ENCODE results near the gene TSPAN18.

The TSPAN18 gene

GRCh38 chr11:44777209-44778194 lies 50.7 kb downstream of the TSPAN18 start:
- DNase-seq (ENCODE audit: low spot score): no peak

GRCh38 chr11:44778195-44779100 lies 51.7 kb downstream of the TSPAN18 start:
- no peak for DNase-seq (ENCODE audit: low spot score)

- DNase-seq (ENCODE audit: low spot score): no peak
These were observed 53.2 kb downstream of the TSPAN18 start for GRCh38 chr11:44779736-44780520.

GRCh38 chr11:44780940-44781631 lies 54.3 kb downstream of the TSPAN18 start:
- no peak for DNase-seq (ENCODE audit: low spot score)

- DNase-seq (ENCODE audit: low spot score): no peak
These were observed 54.9 kb downstream of the TSPAN18 start for GRCh38 chr11:44781655-44782054.

GRCh38 chr11:44782478-44782877 lies 55.7 kb downstream of the TSPAN18 start:
- DNase-seq (ENCODE audit: low spot score): no peak

- DNase-seq (ENCODE audit: low spot score): no peak
These were observed 57.6 kb downstream of the TSPAN18 start for GRCh38 chr11:44784436-44784760.

GRCh38 chr11:44784851-44785250 lies 58.1 kb downstream of the TSPAN18 start:
- no peak for DNase-seq (ENCODE audit: low spot score)

GRCh38 chr11:44785856-44786607 lies 59.3 kb downstream of the TSPAN18 start:
- DNase-seq (ENCODE audit: low spot score): peak; percentile 28

GRCh38 chr11:44787070-44787469 lies 60.3 kb downstream of the TSPAN18 start:
- DNase-seq (ENCODE audit: low spot score): no peak

GRCh38 chr11:44787981-44788380 lies 61.2 kb downstream of the TSPAN18 start:
- no peak for DNase-seq (ENCODE audit: low spot score)

- DNase-seq (ENCODE audit: low spot score): no peak
These were observed 61.9 kb downstream of the TSPAN18 start for GRCh38 chr11:44788536-44789261.

- DNase-seq (ENCODE audit: low spot score): no peak
These were observed 62.7 kb downstream of the TSPAN18 start for GRCh38 chr11:44789496-44789895.

- no peak for DNase-seq (ENCODE audit: low spot score)
These were observed 63.4 kb downstream of the TSPAN18 start for GRCh38 chr11:44790211-44790610.

GRCh38 chr11:44791316-44791925 lies 64.7 kb downstream of the TSPAN18 start:
- DNase-seq (ENCODE audit: low spot score): no peak

- DNase-seq (ENCODE audit: low spot score): no peak
These were observed 65.4 kb downstream of the TSPAN18 start for GRCh38 chr11:44792171-44792570.

- no peak for DNase-seq (ENCODE audit: low spot score)
These were observed 66.8 kb downstream of the TSPAN18 start for GRCh38 chr11:44793350-44794090.

GRCh38 chr11:44795803-44796535 lies 69.2 kb downstream of the TSPAN18 start:
- no peak for DNase-seq (ENCODE audit: low spot score)
